ENCODE results near the gene RDH5. TPM values are rescaled to one million over a fixed set of nuclear protein-coding genes. Genes with fewer than 3 reads are reported as not detected.
A peak's percentile ranks its signal among the peaks of the same experiment; 100 is the strongest.

Gene RDH5
- total RNA-seq, 4 donors from 2014 or later, result 5.7 to 15.3 (median 9.5) TPM

DNA sequence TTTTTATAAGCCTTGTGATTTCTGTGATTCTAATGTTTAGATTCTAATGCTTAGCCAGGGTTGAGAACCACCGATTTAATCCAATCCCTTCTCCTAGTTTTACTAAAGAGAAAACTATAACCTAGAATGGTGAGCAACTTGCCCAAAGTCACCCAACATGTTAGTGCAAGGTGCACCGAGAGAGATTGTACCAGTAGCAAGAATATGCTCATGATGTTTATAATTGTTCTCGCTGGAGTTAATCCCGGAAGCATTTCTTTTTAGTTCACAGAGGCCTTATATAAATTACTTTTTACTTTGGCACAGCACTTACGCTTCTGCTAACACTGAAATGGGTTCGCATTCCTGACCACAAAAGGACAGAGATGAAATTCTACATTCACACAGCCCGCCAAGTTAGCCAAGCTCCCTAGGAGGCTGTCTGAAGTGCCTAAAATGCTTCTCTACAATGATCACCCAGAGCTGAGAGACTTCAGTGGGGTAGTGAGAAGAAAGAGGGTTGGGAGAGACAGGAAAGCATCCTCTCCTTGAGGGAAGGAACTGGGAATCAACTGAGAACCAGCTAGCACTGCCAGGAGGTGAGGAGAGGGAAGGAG lies 4.9 kb upstream of the RDH5 start:
- Histone ChIP-seq H3K27me3 (no peaks in the 10 kb centered on the region), H3K4me1 (peaks cover 64% of the 10 kb centered on the region), H3K36me3 (peaks cover 3% of the 10 kb centered on the region), H3K9me3 (no peaks in the 10 kb centered on the region), H3K27ac (peak overlapping the region; percentile 96), H3K4me3 (peak overlapping the region; percentile 80)
- DNase-seq (ENCODE audit: low spot score in 2 of 2), result no peak
- TF ChIP-seq POLR2AphosphoS5 (IDR thresholded peaks at IDR 0.05) (no peak), POLR2A (IDR thresholded peaks at IDR 0.05) (no peak), EP300 (IDR thresholded peaks at IDR 0.05) (no peak)
- TF ChIP-seq, protein P1, sequence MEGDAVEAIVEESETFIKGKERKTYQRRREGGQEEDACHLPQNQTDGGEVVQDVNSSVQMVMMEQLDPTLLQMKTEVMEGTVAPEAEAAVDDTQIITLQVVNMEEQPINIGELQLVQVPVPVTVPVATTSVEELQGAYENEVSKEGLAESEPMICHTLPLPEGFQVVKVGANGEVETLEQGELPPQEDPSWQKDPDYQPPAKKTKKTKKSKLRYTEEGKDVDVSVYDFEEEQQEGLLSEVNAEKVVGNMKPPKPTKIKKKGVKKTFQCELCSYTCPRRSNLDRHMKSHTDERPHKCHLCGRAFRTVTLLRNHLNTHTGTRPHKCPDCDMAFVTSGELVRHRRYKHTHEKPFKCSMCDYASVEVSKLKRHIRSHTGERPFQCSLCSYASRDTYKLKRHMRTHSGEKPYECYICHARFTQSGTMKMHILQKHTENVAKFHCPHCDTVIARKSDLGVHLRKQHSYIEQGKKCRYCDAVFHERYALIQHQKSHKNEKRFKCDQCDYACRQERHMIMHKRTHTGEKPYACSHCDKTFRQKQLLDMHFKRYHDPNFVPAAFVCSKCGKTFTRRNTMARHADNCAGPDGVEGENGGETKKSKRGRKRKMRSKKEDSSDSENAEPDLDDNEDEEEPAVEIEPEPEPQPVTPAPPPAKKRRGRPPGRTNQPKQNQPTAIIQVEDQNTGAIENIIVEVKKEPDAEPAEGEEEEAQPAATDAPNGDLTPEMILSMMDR (IDR thresholded peaks at IDR 0.05), result no peak
- WGBS, result 54% methylated on average over 7 of the region's 7 CpGs

DNA sequence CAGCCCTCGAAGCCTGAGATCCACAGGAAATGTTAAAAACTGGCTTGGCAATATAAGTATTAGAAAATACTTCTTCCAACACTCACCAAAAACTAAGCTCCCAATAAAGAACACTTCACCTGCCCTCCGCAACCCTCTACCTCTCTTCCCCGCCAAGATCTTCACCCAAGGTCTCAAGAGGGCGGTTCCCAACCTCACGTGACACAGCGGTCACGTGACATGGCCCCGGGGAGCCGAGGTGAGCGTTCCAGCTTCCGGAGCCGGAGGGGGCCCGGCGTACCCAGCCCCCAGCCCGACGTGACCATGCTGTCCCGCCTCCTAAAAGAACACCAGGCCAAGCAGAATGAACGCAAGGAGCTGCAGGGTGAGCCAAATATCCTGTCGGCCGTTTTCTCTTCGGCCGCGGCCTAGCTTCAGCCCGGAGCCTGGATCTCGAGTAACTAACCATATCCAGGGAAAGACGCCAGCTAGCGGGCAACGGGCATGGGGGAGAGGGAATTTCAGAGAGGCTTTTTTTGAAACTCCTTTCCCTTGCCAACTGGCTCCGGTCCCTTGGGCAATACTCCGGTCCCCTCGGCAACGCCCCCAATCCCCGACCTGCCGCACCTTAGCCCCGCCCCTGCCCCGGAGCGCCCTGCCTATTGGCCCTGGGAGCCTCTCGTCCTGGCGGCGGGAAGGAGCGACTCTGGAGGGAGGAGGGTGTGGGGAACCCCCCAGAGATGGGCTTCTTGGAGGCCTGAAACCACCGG lies 4.2 kb upstream of the RDH5 start, which contains the start of gene BLOC1S1:
TSS of gene BLOC1S1 (plus strand) at position 214 of the 749 bp plus-strand sequence. CDS start at position 220, 6 bp downstream.
- peak within 1 kb of the TSS; percentile 80 for H3K4me3 ChIP-seq
- DNase-seq (ENCODE audit: low spot score in 2 of 2), result peak; percentile 96 to 97
- TF ChIP-seq EP300 (IDR thresholded peaks at IDR 0.05), result no peak
- TF ChIP-seq POLR2AphosphoS5 (IDR thresholded peaks at IDR 0.05), result peak in 2 of 3 donors; percentile 90 to 97
- no peak for TF ChIP-seq POLR2A (IDR thresholded peaks at IDR 0.05)
- TF ChIP-seq, protein P1 (IDR thresholded peaks at IDR 0.05), result peak in 1 of 2 donors; percentile 2
- H3K4me1 ChIP-seq, result peaks cover 71% of the 10 kb centered on the region
- H3K9me3 ChIP-seq, result no peaks in the 10 kb centered on the region
- 2% methylated on average over 21 of the region's 42 CpGs for WGBS
- H3K27ac ChIP-seq, result peak within 1 kb of the TSS; percentile 96
- peaks cover 3% of the 10 kb centered on the region for H3K36me3 ChIP-seq
- no peaks in the 10 kb centered on the region for H3K27me3 ChIP-seq

DNA sequence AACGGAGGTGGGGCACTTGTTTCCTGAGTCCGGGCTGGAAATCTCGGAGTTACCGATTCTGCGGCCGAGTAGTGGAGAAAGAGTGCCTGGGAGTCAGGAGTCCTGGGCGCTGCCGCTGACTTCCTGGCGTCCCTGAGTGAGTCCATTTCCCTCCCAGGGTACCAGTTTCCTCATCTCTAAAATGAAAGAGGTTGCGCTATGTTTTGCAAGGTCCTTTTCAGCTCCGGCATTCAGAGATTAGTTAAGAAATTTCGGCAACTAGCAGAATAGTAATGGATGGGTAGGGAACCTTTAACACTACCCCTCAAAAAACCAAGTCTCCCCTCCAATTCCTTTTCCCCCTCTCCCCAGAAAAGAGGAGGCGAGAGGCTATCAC lies 3.6 kb upstream of the RDH5 start:
- DNase-seq (ENCODE audit: low spot score in 2 of 2), result no peak
- Histone ChIP-seq H3K36me3 (peaks cover 3% of the 10 kb centered on the region), H3K4me1 (peaks cover 77% of the 10 kb centered on the region), H3K27me3 (no peaks in the 10 kb centered on the region), H3K9me3 (no peaks in the 10 kb centered on the region), H3K27ac (peak overlapping the region; percentile 96), H3K4me3 (peak overlapping the region; percentile 80)
- 5% methylated on average over 12 of the region's 13 CpGs for WGBS
- TF ChIP-seq POLR2A (IDR thresholded peaks at IDR 0.05) (no peak), POLR2AphosphoS5 (IDR thresholded peaks at IDR 0.05) (no peak), EP300 (IDR thresholded peaks at IDR 0.05) (no peak)
- TF ChIP-seq, protein P1 (IDR thresholded peaks at IDR 0.05), result no peak

DNA sequence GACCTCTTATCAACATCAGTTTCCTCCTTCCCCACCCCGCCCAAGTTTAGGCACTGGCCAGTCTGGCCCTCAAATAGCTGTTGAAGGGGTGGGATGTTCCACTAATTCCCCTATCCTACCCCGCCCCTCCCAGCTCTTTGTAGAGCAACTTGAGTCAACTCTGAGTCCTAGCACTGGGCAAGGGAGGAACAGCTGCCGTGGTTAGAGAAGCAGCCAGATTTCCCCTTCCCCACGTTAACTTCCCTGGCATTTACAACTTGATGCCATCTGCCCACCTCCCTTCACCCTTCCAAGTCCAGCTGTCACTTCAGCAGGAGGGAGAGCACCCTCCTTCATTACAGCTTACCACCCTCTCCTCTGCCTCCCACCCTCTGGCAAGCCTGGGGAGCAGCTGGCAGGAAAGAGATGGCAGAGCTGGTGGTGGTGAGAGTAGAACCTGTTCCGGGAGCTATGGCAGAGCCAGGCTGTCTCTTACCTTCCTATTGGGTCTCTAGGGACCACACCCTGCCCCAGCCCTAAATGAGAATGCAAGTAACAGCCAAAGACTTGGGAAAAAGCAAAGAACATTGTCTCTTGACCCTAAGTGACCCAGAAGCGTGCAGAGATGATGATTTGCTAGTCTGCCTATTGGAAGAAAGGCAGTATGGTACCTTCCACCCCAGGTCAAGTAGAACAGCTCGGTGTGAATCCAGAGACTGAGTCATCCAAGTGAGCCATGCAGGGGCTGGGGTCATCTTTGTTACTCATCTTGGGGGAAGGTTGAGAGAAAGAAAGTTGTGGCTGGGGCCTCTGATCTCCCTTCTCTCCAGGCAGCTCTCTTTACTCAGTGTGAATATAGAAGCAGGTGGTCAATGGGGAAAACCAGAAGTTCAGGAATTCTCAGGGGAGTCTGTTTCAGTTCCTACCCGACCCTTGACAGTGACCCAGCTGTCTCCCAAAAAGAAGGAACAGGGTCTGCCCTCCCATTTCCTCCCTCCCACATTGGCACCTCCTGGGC lies 2.9 kb upstream of the RDH5 start:
- peak overlapping the region; percentile 80 for H3K4me3 ChIP-seq
- DNase-seq (ENCODE audit: low spot score in 2 of 2), result no peak
- peaks cover 76% of the 10 kb centered on the region for H3K4me1 ChIP-seq
- peaks cover 3% of the 10 kb centered on the region for H3K36me3 ChIP-seq
- no peak for TF ChIP-seq POLR2A (IDR thresholded peaks at IDR 0.05)
- TF ChIP-seq, protein P1 (IDR thresholded peaks at IDR 0.05), result no peak
- TF ChIP-seq EP300 (IDR thresholded peaks at IDR 0.05), result no peak
- no peak for TF ChIP-seq POLR2AphosphoS5 (IDR thresholded peaks at IDR 0.05)
- peak overlapping the region; percentile 96 for H3K27ac ChIP-seq
- H3K27me3 ChIP-seq, result no peaks in the 10 kb centered on the region
- H3K9me3 ChIP-seq, result no peaks in the 10 kb centered on the region
- 36% methylated on average over 7 of the region's 8 CpGs for WGBS

All from suprapubic skin (tissue), 4 donors.